GM19035 (cell line): ENCODE results near the gene TAPT1.

ENCODE experiments used
- ATAC-seq: cut with Tn5 transposase; IDR thresholded peaks from one replicate; pipeline ENCODE4 v1.9.1; 2021; ENCODE audit not compliant: unreplicated experiment

TAPT1 gene

GRCh38 chr4:16140231-16140878 lies 85.9 kb downstream of the TAPT1 start:
- no peak for ATAC-seq

- ATAC-seq: no peak
These were observed 87.0 kb downstream of the TAPT1 start for GRCh38 chr4:16139066-16139945.

- no peak for ATAC-seq
These were observed 89.4 kb downstream of the TAPT1 start for GRCh38 chr4:16136827-16137226.

- no peak for ATAC-seq
These were observed 90.0 kb downstream of the TAPT1 start for GRCh38 chr4:16136311-16136710.

GRCh38 chr4:16133406-16133805 lies 92.9 kb downstream of the TAPT1 start:
- ATAC-seq: no peak

GRCh38 chr4:16131293-16131692 lies 95.0 kb downstream of the TAPT1 start:
- no peak for ATAC-seq

- no peak for ATAC-seq
These were observed 96.9 kb downstream of the TAPT1 start for GRCh38 chr4:16129336-16129735.

GRCh38 chr4:16126714-16127113 lies 99.6 kb downstream of the TAPT1 start:
- ATAC-seq: no peak

GRCh38 chr4:16125571-16126445 lies 100.5 kb downstream of the TAPT1 start:
- no peak for ATAC-seq

GRCh38 chr4:16124232-16124631 lies 102.0 kb downstream of the TAPT1 start:
- no peak for ATAC-seq

GRCh38 chr4:16123356-16124084 lies 102.8 kb downstream of the TAPT1 start:
- no peak for ATAC-seq

GRCh38 chr4:16122784-16123183 lies 103.5 kb downstream of the TAPT1 start:
- ATAC-seq: no peak

- no peak for ATAC-seq
These were observed 104.0 kb downstream of the TAPT1 start for GRCh38 chr4:16122308-16122711.

- no peak for ATAC-seq
These were observed 105.6 kb downstream of the TAPT1 start for GRCh38 chr4:16120720-16121119.

- no peak for ATAC-seq
These were observed 106.3 kb downstream of the TAPT1 start for GRCh38 chr4:16119981-16120380.

GRCh38 chr4:16118090-16118489 lies 108.2 kb downstream of the TAPT1 start:
- no peak for ATAC-seq

- no peak for ATAC-seq
These were observed 109.1 kb downstream of the TAPT1 start for GRCh38 chr4:16117164-16117563.

- no peak for ATAC-seq
These were observed 109.7 kb downstream of the TAPT1 start for GRCh38 chr4:16116493-16116990.

- no peak for ATAC-seq
These were observed 110.3 kb downstream of the TAPT1 start for GRCh38 chr4:16116019-16116418.

GRCh38 chr4:16114546-16114945 lies 111.7 kb downstream of the TAPT1 start:
- no peak for ATAC-seq

GRCh38 chr4:16113741-16114140 lies 112.5 kb downstream of the TAPT1 start:
- no peak for ATAC-seq
